ENCODE data around the gene MVB12A. TPM values are rescaled to one million over a fixed set of nuclear protein-coding genes. Genes with fewer than 3 reads are reported as not detected.

The MVB12A gene
- total and polyA plus RNA-seq, 9 of the 15 experiments (the other 6 are each of a cell fraction or from before 2014, with no cell fraction given): 1.2 to 46.2 (median 22.4) TPM

- TF ChIP-seq ARID3B (CRISPR knock-in tag; IDR thresholded peaks at IDR 0.05; ENCODE audit: borderline replicate concordance): no peak
- no peak for TF ChIP-seq PRDM10 (IDR thresholded peaks at IDR 0.05; ENCODE audit: partially characterized antibody)
- TF ChIP-seq ETV5 (CRISPR knock-in tag; IDR thresholded peaks at IDR 0.05; ENCODE audit: low read depth): peak; percentile 85; the same call in 1 of the 2 replicates
- TF ChIP-seq NR2C2 (CRISPR knock-in tag; IDR thresholded peaks at IDR 0.05): peak; percentile 84
- TF ChIP-seq NR2C2 (tag; IDR thresholded peaks at IDR 0.05): peak; percentile 93
- TF ChIP-seq HLTF (IDR thresholded peaks at IDR 0.05): no peak
- TF ChIP-seq FOXK2 (conservative IDR thresholded peaks at IDR 0.05 in 1 of 2, IDR thresholded peaks at IDR 0.05 in 1 of 2; ENCODE audit: low read depth in 2 of 2): peak; percentile 58 to 71; a peak in 3 of 4 replicates
- 0 out of 4 replicates have a peak, but pooled peaks of 1 of the 2 experiments have one; percentile 81 for TF ChIP-seq BCLAF1 (IDR thresholded peaks at IDR 0.05; ENCODE audit: borderline replicate concordance in 1 of 2, control insufficient read depth in 1 of 2, low read depth in 2 of 2, low read length in 1 of 2)
- TF ChIP-seq SRSF7 (optimal IDR thresholded peaks at IDR 0.05; ENCODE audit: low read depth, low read length): no peak
- no peak for TF ChIP-seq TRIM25 (IDR thresholded peaks at IDR 0.05; ENCODE audit: borderline replicate concordance)
- peak; percentile 94 for TF ChIP-seq HMGN3 (IDR thresholded peaks at IDR 0.05; ENCODE audit: borderline replicate concordance, extremely low read depth, insufficient read length, low read depth, low read length)
- TF ChIP-seq GTF2A2 (tag; IDR thresholded peaks at IDR 0.05): no peak
- peak; percentile 93 for TF ChIP-seq ZNF384 (IDR thresholded peaks at IDR 0.05; ENCODE audit: low read depth, low read length)
- TF ChIP-seq PCBP1 (IDR thresholded peaks at IDR 0.05; ENCODE audit: low read depth, low read length, poor library complexity, severe bottlenecking): peak; percentile 50
Measured at GRCh38 chr19:17419621-17420474, at the start of gene MVB12A (continued).
